Urothelium cell line (cell line): Measurements from ENCODE around the gene KIR2DL3.
A peak's percentile ranks its signal among the peaks of the same experiment; 100 is the strongest.
"Not testable (repeated sequence)": the region's sequence is repeated elsewhere in the genome, so short reads cannot be mapped to it uniquely, and the experiment has no call there.

Experiments used
- DNase-seq: peaks from one replicate; pipeline ENCODE4 v3.0.0; 2011; ENCODE audit warnings: low spot score, mixed read lengths
- FAIRE-seq: peaks from 2 replicates; lab custom pipeline; 2011; peaks lifted over from hg19 to GRCh38; lab: Jason Lieb, UNC

KIR2DL3 gene

GRCh38 chr19:54739587-54740497, 1.5 kb downstream of the KIR2DL3 start:
- DNase-seq (no peak), FAIRE-seq (no peak)

- FAIRE-seq, DNase-seq: not testable (repeated sequence)
These were observed 3.6 kb downstream of the KIR2DL3 start for GRCh38 chr19:54741950-54742349.

DNA sequence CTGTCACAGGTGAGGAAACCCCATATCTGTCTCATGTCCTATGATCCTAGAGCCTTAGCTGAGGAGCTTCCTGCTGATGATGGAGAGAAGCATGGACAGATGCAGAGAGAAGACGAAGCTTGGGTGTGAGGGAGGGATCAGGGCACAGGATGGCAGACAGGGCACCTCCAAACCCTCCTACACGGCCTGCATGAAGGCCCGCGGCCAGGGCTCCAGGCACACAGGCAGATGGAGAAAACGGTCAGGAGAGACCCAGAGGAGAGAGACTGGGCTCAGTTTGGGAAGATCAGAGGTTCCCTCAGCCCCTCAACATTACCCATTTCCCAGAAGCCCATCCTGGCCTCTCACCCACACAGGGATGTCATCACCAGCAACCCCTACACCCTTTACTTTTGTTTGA, 5.8 kb downstream of the KIR2DL3 start:
- not testable (repeated sequence) for FAIRE-seq, DNase-seq

DNA sequence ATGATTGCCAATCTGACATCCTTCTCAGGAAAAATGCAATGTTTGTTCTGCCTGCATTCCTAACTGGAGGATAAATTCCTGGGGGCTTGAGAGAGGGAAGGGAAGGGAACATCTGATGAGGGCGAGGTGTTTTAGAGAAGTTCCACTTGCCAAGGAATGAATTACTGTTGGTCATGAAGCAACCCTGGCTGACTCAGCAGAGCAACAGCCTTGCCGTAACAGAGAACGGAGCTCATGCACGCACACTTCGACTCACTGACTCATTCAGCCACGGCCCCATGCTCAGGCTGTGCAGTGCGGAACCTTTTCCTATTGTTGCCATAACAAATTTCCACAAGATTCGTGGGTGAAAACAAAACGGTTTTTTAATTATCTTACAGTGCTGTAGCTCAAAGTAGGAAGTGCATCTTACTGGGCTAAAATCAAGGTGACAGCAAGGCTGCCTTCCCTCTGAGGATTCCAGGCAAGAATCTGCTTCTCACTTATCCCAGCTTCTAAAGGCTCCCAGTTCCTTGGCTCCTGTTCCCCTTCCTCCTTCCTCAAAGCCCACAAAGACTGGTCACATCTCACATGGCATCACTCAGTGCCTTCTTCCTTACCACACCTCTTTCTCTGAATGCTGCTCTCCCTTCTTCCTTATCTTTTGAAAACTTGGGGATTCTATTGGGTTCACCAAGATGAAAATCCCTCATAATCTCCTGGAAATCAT, 9.5 kb downstream of the KIR2DL3 start:
- DNase-seq, FAIRE-seq: not testable (repeated sequence)

DNA sequence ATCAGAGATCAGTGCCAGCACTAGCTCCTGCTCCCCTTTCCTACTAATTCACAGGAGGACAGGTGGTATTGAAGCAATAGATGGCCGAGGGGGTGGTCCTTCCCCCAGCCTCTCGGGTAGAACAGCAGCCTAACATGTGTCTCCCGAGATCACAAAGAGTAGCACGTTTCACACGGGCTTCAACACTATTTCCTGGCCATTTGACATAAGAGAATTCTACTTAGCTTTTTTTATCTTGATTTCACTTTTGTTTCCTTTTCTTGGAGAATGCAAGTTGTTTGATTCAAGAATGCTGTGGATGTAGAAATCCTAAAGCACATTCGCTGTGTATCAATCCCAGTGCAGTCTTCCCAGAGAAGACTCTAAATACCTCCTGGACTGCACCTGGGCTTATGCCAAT, 12.0 kb downstream of the KIR2DL3 start:
- not testable (repeated sequence) for DNase-seq, FAIRE-seq

- not testable (repeated sequence) for FAIRE-seq, DNase-seq
These were observed 18.1 kb downstream of the KIR2DL3 start for GRCh38 chr19:54756204-54757110.

- DNase-seq, FAIRE-seq: not testable (repeated sequence)
These were observed 20.3 kb downstream of the KIR2DL3 start for GRCh38 chr19:54758577-54758976.

DNA sequence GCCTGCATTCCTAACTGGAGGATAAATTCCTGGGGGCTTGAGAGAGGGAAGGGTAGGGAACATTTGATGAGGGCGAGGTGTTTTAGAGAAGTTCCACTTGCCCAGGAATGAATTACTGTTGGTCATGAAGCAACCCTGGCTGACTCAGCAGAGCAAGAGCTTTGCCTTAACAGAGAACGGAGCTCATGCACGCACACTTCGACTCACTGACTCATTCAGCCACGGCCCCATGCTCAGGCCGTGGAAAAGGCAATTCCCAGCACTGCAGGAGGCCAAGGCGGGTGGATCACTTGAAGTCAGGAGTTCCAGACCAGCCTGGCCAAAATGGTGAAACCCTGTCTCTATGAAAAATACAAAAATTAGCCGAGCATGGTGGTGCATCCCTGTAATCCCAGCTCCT, 25.9 kb downstream of the KIR2DL3 start:
- FAIRE-seq, result not testable (repeated sequence)
- DNase-seq, result peak; percentile 22

GRCh38 chr19:54766464-54766863, 28.2 kb downstream of the KIR2DL3 start:
- not testable (repeated sequence) for FAIRE-seq, DNase-seq

- DNase-seq, FAIRE-seq: not testable (repeated sequence)
These were observed 31.3 kb downstream of the KIR2DL3 start, which contains the start of gene KIR2DL1 for GRCh38 chr19:54769646-54770045. Gene KIR2DL1, plus strand, starts transcription at chr19:54769793. Its CDS starts 58 bp downstream, at chr19:54769851.

- not testable (repeated sequence) for FAIRE-seq
These were observed 32.2 kb downstream of the KIR2DL3 start for GRCh38 chr19:54770511-54770910.

GRCh38 chr19:54771018-54771960, 33.0 kb downstream of the KIR2DL3 start:
- FAIRE-seq, result not testable (repeated sequence)
- peak; percentile 79 for DNase-seq

More at GRCh38 chr19:54770511-54770910, 32.2 kb downstream of the KIR2DL3 start:
- not testable (repeated sequence) for DNase-seq

DNA sequence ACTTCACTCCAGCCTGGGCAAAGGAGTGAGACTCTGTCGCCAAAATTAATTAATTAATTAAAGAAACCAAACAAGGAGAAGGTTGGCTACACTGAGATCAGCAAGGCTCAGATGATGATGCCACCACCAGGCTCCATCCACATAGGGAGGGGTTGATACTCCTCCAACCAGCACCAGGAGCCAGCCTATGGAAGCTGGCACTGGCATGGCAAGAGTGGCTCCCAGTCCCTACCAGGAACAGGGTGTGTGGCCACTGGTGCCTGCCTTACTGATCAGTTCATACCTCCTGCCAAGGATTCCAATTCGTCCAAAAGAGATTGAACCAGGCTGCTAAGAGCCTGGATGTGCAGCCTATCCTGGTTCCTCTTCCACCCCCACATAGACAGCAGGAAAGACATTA, 34.4 kb downstream of the KIR2DL3 start:
- not testable (repeated sequence) for DNase-seq, FAIRE-seq

GRCh38 chr19:54775095-54775815, 36.9 kb downstream of the KIR2DL3 start:
- not testable (repeated sequence) for DNase-seq, FAIRE-seq

DNA sequence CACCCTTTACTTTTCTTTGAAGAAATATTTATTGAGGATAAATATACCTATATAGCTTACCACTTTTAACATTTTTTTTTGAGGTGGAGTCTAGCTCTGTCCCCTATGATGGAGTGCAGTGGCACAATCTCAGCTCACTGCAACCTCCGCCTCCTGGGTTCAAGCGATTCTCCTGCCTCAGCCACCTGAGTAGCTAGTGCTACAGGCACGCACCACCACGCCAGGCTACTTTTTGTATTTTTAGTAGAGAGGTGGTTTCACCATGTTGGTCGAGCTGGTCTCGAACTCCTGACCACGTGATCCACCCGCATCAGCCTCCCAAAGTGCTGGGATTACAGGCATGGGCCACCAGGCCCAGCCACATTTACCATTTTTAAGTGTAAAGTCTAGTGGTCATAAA, 37.5 kb downstream of the KIR2DL3 start:
- DNase-seq, result not testable (repeated sequence)

GRCh38 chr19:54777851-54778250, 39.5 kb downstream of the KIR2DL3 start:
- not testable (repeated sequence) for DNase-seq, FAIRE-seq

More for the DNA sequence above, 37.5 kb downstream of the KIR2DL3 start:
- FAIRE-seq, result not testable (repeated sequence)

- FAIRE-seq, DNase-seq: not testable (repeated sequence)
These were observed 40.6 kb downstream of the KIR2DL3 start for GRCh38 chr19:54778896-54779295.

DNA sequence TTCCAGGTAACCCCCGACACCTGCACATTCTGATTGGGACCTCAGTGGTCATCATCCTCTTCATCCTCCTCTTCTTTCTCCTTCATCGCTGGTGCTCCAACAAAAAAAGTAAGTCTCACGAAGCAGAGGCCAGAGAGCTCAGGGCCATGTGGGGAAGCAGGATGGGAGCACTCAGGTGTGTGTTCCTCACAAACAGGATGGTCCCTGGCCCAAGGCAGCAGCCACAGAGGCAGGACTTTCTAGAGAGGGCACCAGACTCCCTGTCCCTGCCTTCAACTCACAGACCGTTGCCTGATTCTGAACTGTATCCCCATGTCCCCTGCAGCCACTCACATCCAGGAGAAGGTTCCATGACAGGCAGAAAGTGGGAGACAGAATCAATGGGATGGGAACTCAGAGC, 44.6 kb downstream of the KIR2DL3 start:
- not testable (repeated sequence) for FAIRE-seq, DNase-seq
